Skin of body (tissue), 2 donors: ENCODE results near the gene CREG1. TPM values are rescaled to one million over a fixed set of nuclear protein-coding genes. Genes with fewer than 3 reads are reported as not detected.
"Not testable (repeated sequence)": the region's sequence is repeated elsewhere in the genome, so short reads cannot be mapped to it uniquely, and the experiment has no call there.

Experiments
- DNase-seq: peaks from one replicate; lab custom pipeline; 2025; lab: John Stamatoyannopoulos, UW
- total RNA-seq: library from RNA; depleted of rRNA; stranded (reverse); fragments of >200 nt; gene quantifications from one replicate; pipeline ENCODE4 v1.2.3, GENCODE V29; 2014

Gene CREG1
- total RNA-seq, 1 donor from 2014 or later: 76.8 TPM

GRCh38 chr1:167564612-167565270 lies 11.2 kb upstream of the CREG1 start:
- DNase-seq: no peak

GRCh38 chr1:167563579-167564246 lies 10.2 kb upstream of the CREG1 start:
- no peak for DNase-seq

DNA sequence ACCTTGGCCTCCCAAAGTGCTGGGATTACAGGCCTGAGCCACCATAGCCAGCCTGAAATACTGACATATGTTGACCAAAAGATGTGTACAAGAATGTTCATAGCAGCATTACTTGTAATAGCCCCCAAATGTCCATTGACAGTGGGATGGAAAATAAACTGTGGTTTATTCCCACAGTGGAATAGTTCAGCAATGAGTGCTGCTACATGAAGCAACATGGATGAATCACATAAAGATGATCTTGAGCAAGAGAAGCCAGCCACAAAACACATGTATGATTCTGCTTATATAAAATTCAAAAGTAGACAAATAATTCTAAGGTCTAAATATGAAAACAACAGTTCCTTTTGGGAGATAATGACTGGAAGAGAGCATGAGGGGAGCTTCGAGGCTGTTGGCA lies 9.1 kb upstream of the CREG1 start:
- no peak for DNase-seq

GRCh38 chr1:167561753-167562152 lies 8.2 kb upstream of the CREG1 start:
- no peak for DNase-seq

DNA sequence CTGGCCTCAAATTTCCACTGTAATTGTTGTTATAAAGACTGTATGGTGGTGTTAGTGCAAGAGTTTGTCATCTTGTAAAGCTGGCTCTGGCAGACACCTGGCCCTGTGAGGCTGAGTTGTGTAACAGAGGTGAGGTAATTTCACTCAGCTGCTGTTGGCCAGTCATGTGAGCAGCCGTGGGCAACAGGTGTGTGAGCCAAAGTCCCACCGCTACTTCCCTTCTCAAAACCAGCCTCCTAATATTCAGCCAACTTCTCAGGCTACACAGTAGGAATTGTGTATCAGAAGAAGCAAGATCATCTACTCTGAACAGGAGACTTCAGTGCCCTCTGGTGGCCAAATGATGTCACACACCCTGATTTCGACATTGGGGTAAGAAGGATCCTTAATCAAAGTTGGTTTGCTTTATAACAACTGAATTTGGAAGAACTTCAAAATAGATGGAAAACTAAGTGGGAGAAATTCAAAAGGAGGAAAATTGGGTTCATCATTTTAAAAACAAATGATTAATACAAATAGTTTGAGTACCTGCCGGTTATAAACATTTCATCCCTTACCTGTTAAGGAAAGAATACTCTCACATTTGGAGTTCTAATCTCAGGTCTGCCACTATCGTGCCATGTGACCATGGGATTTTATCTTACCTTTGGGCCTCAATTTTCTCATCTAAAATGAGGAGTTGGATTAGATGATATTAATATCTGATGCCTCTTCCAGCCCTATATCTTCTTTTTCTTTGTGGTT lies 2.6 kb upstream of the CREG1 start:
- peak; percentile 35 for DNase-seq

DNA sequence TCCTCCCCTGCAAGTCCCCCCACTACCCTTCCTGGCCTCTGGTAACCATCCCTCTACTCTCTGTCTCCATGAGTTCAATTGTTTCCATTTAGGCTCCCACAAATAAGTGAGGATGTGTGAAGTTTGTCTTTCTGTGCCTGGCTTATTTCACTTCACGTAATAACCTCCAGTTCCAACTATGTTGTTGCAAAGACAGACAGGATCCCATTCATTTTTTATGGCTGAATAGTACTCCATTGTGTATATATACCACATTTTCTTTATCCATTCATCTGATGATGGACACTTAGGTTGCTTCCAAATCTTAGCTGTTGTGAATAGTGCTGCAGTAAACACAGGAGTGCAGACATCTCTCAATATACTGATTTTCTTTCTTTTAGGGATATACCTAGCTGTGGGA lies 1.5 kb upstream of the CREG1 start:
- DNase-seq: not testable (repeated sequence)

GRCh38 chr1:167554028-167554779 lies 642 bp upstream of the CREG1 start:
- no peak for DNase-seq

DNA sequence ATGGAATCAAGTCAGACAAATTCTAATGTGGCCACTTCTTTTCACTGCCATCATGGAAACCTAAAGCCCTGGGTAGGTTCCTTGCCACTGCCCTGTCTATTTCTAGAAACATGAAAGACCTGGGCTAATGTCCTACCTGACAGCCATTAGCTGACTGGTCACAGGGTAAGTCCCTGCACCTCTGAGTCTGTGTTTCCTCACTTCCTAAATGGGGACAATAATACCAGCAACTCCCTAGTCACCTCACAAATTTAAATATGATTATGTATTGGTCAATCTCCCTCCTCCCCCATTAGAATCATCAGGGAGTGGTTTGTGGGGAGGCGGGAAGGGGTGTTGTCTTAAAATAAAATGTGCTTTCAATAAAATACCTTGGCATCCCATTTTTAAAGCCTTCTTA lies 2.2 kb downstream of the CREG1 start:
- DNase-seq: no peak

- no peak for DNase-seq
These were observed 5.3 kb downstream of the CREG1 start for GRCh38 chr1:167548059-167548932.

GRCh38 chr1:167546935-167547334 lies 6.6 kb downstream of the CREG1 start:
- no peak for DNase-seq

DNA sequence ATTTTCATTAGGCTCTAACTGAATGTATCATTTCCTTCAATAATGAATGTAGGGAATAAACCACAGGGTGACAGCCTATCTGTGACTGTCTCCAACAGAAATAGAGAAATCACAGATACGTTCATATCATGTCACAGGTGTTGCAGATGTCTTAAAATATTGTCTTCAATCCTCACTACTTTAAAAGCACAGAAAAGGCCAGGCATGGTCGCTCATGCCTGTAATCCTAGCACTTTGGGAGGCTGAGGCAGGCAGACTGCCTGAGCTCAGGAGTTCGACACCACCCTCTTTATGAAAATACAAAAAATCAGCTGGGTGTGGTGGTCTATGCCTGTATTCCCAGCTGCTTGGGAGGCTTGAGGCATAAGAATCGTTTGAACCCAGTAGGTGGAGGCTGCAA lies 8.2 kb downstream of the CREG1 start:
- no peak for DNase-seq

DNA sequence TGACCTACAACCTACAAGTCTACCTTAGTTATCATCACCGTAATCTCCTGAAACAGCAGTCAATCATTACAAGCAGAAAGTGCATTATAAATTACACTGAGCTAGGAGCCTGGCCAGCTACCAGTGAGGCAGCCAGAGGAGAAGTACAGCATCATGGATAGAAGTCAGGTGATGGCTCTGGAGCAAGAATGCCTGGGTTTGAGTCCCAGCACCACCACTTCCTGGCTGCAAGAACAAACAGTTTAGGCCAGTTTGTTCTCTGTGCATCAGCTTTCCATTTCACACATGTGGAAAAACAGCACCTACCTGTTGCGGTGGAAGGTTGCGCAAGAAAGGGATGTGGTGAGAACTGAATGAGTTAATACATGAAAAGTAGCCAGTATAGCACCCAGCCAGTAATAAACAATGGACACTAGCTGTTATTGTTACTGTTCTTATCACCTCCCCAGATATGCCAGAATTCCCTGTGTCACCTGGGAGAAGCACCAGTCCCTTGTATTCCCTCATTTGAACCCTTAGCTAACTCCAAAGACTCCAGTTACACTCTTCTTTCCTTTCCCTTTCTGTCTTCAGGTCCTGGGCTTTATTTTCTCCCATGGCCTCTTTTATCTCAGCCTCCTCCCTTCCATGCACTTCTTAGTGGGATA lies 9.0 kb downstream of the CREG1 start:
- DNase-seq: no peak

GRCh38 chr1:167543199-167543990 lies 10.2 kb downstream of the CREG1 start:
- no peak for DNase-seq

DNA sequence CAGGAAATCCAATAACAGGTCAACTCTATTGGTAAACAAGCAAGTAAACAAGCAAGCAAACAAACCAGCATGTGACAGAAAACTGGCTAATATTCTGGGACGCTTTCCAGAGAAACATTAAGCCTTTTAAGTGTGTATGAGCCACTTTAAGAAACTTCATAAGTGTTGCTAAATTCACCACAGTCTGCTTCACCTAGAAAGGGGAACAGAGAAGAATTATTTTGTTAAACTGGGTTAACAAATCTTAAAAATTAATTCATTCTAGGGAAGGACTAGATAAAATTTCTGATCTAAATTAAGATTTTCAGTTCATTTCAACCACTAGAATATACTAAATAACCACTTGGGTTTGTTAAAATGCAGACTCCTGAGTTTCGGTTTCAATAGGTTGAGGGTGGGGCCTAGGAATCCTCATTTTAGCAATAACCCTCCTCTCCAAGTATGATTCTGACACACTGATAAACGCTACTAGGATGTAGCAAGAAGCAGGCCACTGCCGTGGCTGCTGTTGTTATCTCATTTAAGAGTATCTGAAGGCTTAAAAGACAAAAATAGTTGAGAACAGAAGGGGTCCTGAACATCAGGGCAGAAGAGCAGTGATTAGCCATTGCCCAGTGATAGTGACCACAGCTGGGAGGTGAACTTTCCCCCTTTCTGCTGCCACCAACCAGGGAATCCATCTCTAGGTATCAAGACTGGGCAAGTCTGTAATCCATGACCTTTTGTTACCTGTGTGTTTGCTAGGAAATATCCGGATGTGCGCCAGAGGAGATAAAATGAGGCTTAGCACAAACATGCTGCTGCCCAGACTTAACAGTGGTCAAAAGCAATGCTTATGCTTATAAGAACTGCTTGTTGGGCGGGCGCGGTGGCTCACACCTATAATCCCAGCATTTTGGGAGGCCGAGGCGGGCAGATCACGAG lies 11.2 kb downstream of the CREG1 start:
- DNase-seq: no peak

- no peak for DNase-seq
These were observed 12.0 kb downstream of the CREG1 start for GRCh38 chr1:167541610-167542009.

- DNase-seq: no peak
These were observed 12.6 kb downstream of the CREG1 start for GRCh38 chr1:167541003-167541402.

DNA sequence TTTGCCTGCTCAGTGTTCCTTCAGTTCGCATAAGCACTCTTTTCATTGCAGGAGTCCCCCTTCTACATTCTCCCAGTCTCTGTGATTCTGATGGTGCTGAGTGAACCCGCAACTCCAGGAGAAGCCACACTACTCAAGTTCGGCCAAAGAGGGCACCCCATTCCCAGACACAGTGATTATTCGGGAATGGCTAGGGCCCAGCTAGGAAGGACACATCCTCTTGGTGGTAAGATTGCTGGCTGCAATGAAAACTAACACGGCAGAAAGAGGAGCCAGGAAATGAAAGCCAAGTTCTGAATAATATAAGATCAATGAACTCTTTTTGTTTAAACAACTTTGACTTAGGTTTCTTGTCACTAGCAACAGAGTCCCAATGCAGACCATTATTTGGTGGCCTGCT lies 14.9 kb downstream of the CREG1 start:
- no peak for DNase-seq

- DNase-seq: peak; percentile 37
These were observed 19.7 kb downstream of the CREG1 start for GRCh38 chr1:167533851-167534300.
